ENCODE results near the gene RILPL2.

RILPL2 gene

GRCh38 chr12:123367511-123367910 is 69.0 kb downstream of the RILPL2 start:
- H3K9me3 Mint-ChIP-seq = no peaks in the 10 kb centered on the region
- DNase-seq (ENCODE audit: low spot score) = no peak
- peaks cover 13% of the 10 kb centered on the region for H3K4me1 Mint-ChIP-seq (ENCODE audit: low read depth)
- no peaks in the 10 kb centered on the region for H3K27me3 Mint-ChIP-seq (ENCODE audit: low read depth)
- no peak overlapping the region for H3K4me3 Mint-ChIP-seq
- peaks cover 5% of the 10 kb centered on the region for H3K36me3 Mint-ChIP-seq (ENCODE audit: low read depth)
- H3K27ac Mint-ChIP-seq = no peak overlapping the region
